ENCODE measurements around the gene NUPR1. TPM values are rescaled to one million over a fixed set of nuclear protein-coding genes. Genes with fewer than 3 reads are reported as not detected.

NUPR1 gene
- polyA plus RNA-seq, 2 of the 4 experiments (the other 2 are of a cell fraction): 29.3 to 47.8 TPM

DNA sequence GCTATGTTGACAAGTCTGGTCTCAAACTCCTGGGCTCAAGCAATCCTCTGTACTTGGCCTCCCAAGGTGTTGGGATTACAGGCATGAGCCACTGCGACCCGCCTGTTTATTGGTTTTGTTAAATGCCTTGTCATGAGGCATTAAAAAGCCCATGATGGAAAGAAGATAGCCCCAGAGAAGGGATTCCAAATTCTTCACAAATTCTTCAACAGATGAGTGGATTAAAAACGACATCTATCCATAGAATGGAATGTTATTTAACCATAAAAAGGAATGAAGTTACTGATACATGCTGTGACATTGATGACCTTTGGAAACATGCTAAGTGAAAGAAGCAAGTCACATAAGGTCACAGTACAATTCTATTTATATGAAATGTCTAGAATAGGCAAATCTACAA is 19.7 kb upstream of the NUPR1 start (continued):
- TF ChIP-seq HEYL (CRISPR knock-in tag; IDR thresholded peaks at IDR 0.05) (no peak), RNF2 (IDR thresholded peaks at IDR 0.05; ENCODE audit: borderline replicate concordance, low read depth) (no peak), SREBF2 (IDR thresholded peaks at IDR 0.05) (no peak), HOXB13 (CRISPR knock-in tag; IDR thresholded peaks at IDR 0.05; ENCODE audit: low read depth) (no peak), ZSCAN20 (CRISPR knock-in tag; IDR thresholded peaks at IDR 0.05) (no peak), GATA3 (IDR thresholded peaks at IDR 0.05; ENCODE audit: borderline replicate concordance) (no peak)

DNA sequence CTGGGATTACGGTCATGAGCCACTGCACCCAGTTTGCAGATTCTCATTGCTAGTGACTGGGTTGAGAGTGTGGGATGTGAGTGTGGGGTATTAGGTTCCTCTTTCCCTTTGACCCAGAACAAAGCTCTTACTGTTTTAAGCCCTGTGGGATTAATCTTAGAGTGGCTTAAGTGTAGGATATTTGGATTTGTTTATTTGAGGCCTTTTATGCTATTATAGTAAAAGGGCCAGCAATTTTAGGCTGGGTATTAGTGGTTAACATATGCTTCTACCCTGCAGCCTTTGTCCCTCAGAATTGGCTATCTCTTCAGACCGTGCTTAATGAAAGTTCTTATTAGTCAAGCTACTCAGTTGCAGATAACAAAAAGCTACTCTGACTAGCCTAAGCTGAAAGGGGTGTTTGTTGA is 18.1 kb upstream of the NUPR1 start:
- ATAC-seq: no peak
- Histone ChIP-seq H3K4me3 (no peak overlapping the region), H3K9me3 (no peaks in the 10 kb centered on the region), H3K4me2 (no peak overlapping the region), H3K4me1 (0 out of 3 replicates have a peak, but pooled peaks cover 10% of the 10 kb centered on the region), H3K27ac (no peak overlapping the region)
- no peak for TF ChIP-seq CBX2 (IDR thresholded peaks at IDR 0.05; ENCODE audit: borderline replicate concordance, low read depth)
- TF ChIP-seq MAZ (IDR thresholded peaks at IDR 0.05; ENCODE audit: borderline replicate concordance, low read depth, low read length): no peak
- TF ChIP-seq KDM1A (IDR thresholded peaks at IDR 0.05; ENCODE audit: low read depth): no peak
- TF ChIP-seq RFX5 (IDR thresholded peaks at IDR 0.05): no peak
- TF ChIP-seq RARB (CRISPR knock-in tag; IDR thresholded peaks at IDR 0.05): no peak
- TF ChIP-seq CEBPB (IDR thresholded peaks at IDR 0.05): no peak
- TF ChIP-seq CHD2 (IDR thresholded peaks at IDR 0.05; ENCODE audit: low read length, partially characterized antibody): no peak
- no peak for TF ChIP-seq RAD21 (conservative IDR thresholded peaks at IDR 0.05 in 1 of 2, IDR thresholded peaks at IDR 0.05 in 1 of 2)
- TF ChIP-seq ESRRA (IDR thresholded peaks at IDR 0.05; ENCODE audit: borderline replicate concordance, low read length): no peak
- TF ChIP-seq GATA3 (IDR thresholded peaks at IDR 0.05; ENCODE audit: borderline replicate concordance): no peak
- WGBS (ENCODE audit: missing lambda C conversion rate): 92% methylated on average over 2 of the region's 2 CpGs
- no peak for FAIRE-seq
- ChIA-PET POLR2A (no interaction called here), CTCF (interaction anchor here (1.1 to 2.4 kb wide), 5 partner anchors 8 to 279 kb away, joined by 3 to 6 read pairs (median 4); no protein-coding TSS in a partner anchor)
- DNase-seq (ENCODE audit: low read depth in 1 of 2, low spot score in 1 of 2): no peak

DNA sequence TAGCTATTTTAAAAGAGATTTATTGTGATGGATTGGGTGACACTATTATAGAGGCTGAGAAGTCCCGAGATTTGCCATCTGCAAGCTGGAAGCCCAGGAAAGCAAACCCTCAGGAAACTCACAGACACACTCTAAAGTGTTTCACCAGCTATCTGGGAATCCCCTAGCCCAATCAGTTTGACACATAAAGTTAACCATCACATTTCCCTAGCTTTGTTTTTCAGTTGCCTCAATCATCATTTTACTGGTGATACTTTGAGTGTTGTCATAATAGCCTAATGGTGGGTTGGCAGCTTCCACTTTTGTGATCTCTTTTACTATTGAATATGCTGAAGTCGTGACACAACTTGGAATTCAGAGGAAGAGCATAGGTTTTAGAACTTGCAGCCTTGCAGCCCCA is 16.8 kb upstream of the NUPR1 start:
- 0 out of 3 replicates have a peak, but pooled peaks cover 7% of the 10 kb centered on the region for H3K4me1 ChIP-seq
- H3K4me2 ChIP-seq: no peak overlapping the region
- no peak overlapping the region for H3K27ac ChIP-seq
- H3K9me3 ChIP-seq: no peaks in the 10 kb centered on the region
- FAIRE-seq (no peak), ATAC-seq (no peak), DNase-seq (ENCODE audit: low read depth in 1 of 2, low spot score in 1 of 2) (no peak)
- no peak overlapping the region for H3K4me3 ChIP-seq
- WGBS (ENCODE audit: missing lambda C conversion rate): 84% methylated on average over 2 of the region's 2 CpGs
- POLR2A ChIA-PET: no interaction called here
- TF ChIP-seq, protein P1, sequence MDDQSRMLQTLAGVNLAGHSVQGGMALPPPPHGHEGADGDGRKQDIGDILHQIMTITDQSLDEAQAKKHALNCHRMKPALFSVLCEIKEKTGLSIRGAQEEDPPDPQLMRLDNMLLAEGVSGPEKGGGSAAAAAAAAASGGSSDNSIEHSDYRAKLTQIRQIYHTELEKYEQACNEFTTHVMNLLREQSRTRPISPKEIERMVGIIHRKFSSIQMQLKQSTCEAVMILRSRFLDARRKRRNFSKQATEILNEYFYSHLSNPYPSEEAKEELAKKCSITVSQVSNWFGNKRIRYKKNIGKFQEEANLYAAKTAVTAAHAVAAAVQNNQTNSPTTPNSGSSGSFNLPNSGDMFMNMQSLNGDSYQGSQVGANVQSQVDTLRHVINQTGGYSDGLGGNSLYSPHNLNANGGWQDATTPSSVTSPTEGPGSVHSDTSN (IDR thresholded peaks at IDR 0.05): no peak
- TF ChIP-seq RAD21 (conservative IDR thresholded peaks at IDR 0.05 in 1 of 2, IDR thresholded peaks at IDR 0.05 in 1 of 2) (no peak), TFCP2L1 (CRISPR knock-in tag; IDR thresholded peaks at IDR 0.05) (no peak), RCOR1 (IDR thresholded peaks at IDR 0.05; ENCODE audit: low read depth, low read length) (no peak), KDM5A (IDR thresholded peaks at IDR 0.05) (no peak), HDAC2 (IDR thresholded peaks at IDR 0.05) (no peak), HOXA7 (CRISPR knock-in tag; IDR thresholded peaks at IDR 0.05) (no peak), RARB (CRISPR knock-in tag; IDR thresholded peaks at IDR 0.05) (no peak), ZNF302 (CRISPR knock-in tag; IDR thresholded peaks at IDR 0.05) (no peak), SREBF2 (IDR thresholded peaks at IDR 0.05) (no peak), BHLHE40 (IDR thresholded peaks at IDR 0.05; ENCODE audit: low read depth, low read length) (no peak), RNF2 (IDR thresholded peaks at IDR 0.05; ENCODE audit: borderline replicate concordance, low read depth) (no peak), NPAS2 (CRISPR knock-in tag; IDR thresholded peaks at IDR 0.05; ENCODE audit: borderline replicate concordance) (no peak)
- TF ChIP-seq, protein P2, sequence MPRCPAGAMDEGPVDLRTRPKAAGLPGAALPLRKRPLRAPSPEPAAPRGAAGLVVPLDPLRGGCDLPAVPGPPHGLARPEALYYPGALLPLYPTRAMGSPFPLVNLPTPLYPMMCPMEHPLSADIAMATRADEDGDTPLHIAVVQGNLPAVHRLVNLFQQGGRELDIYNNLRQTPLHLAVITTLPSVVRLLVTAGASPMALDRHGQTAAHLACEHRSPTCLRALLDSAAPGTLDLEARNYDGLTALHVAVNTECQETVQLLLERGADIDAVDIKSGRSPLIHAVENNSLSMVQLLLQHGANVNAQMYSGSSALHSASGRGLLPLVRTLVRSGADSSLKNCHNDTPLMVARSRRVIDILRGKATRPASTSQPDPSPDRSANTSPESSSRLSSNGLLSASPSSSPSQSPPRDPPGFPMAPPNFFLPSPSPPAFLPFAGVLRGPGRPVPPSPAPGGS (IDR thresholded peaks at IDR 0.05): no peak
- TF ChIP-seq, protein P3, sequence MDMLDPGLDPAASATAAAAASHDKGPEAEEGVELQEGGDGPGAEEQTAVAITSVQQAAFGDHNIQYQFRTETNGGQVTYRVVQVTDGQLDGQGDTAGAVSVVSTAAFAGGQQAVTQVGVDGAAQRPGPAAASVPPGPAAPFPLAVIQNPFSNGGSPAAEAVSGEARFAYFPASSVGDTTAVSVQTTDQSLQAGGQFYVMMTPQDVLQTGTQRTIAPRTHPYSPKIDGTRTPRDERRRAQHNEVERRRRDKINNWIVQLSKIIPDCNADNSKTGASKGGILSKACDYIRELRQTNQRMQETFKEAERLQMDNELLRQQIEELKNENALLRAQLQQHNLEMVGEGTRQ (IDR thresholded peaks at IDR 0.05): no peak
- CTCF ChIA-PET: interaction anchor here (1.4 to 2.4 kb wide), 4 partner anchors 10 to 278 kb away, joined by 5 to 7 read pairs (median 6); no protein-coding TSS in a partner anchor

All from A549 (cell line).